Measurements from ENCODE around the gene SSU72.
"Not testable (repeated sequence)": the region's sequence is repeated elsewhere in the genome, so short reads cannot be mapped to it uniquely, and the experiment has no call there.

- TF ChIP-seq MYC (IDR thresholded peaks at IDR 0.05; ENCODE audit: low read depth, low read length); CTCF (IDR thresholded peaks at IDR 0.05; ENCODE audit: low read depth, low read length); POLR2A (IDR thresholded peaks at IDR 0.05; ENCODE audit: extremely low read depth, insufficient read length); MAX (IDR thresholded peaks at IDR 0.05; ENCODE audit: low read depth, low read length): not testable (repeated sequence)
These were observed 54.7 kb downstream of the SSU72 start for GRCh38 chr1:1519805-1520505.

Measured in NB4 (cell line).